SK-N-MC (cell line): Measurements from ENCODE around the gene NAE1.

Experiments
- EZH2 ChIP-seq: fragments of 200-600 bp; sonication (generic); IDR thresholded peaks from one replicate; pipeline ENCODE4 v1.6.1; 2017; ENCODE audit warnings: antibody characterized with exemption
- FOXP2 ChIP-seq: optimal IDR thresholded peaks from 2 replicates; pipeline ENCODE3; 2011; ENCODE audit warnings: mild to moderate bottlenecking, moderate library complexity; ENCODE audit not compliant: insufficient read depth; ENCODE audit errors: extremely low read length, control extremely low read depth
- POLR2AphosphoS5 ChIP-seq: IDR thresholded peaks from 2 replicates; pipeline ENCODE4 v1.6.1; 2012; ENCODE audit warnings: mild to moderate bottlenecking, low read depth, low read length, borderline replicate concordance

GRCh38 chr16:66857437-66857836 is 26.7 kb upstream of the NAE1 start:
- no peak for TF ChIP-seq EZH2
- no peak for TF ChIP-seq POLR2AphosphoS5
- TF ChIP-seq FOXP2, result no peak
